OCI-LY3 (cell line): ENCODE results near the gene GIMAP8.

ENCODE experiments used
- H2AFZ ChIP-seq: fragments of 200-600, 300-600 bp; shearing (Covaris generic); 2 replicates; pipeline ENCODE4 v1.6.0; 2014; ENCODE audit warnings: antibody characterized with exemption, low read depth, low read length
- H3K27ac ChIP-seq: fragments of 200-600, 300-600 bp; sonication (generic); 2 replicates; pipeline ENCODE4 v1.5.1; 2014; ENCODE audit warnings: mild to moderate bottlenecking, low read length, moderate library complexity, mixed read lengths
- H3K27me3 ChIP-seq: fragments of 200-600, 300-600 bp; sonication (generic); 2 replicates; pipeline ENCODE4 v1.6.1; 2014; ENCODE audit warnings: low read depth, low read length, mixed read lengths
- H3K36me3 ChIP-seq: fragments of 200-600, 300-600 bp; sonication (generic); replicated peaks from 2 replicates; pipeline ENCODE3; 2014; ENCODE audit warnings: low read depth, low read length, mixed read lengths
- H3K4me1 ChIP-seq: fragments of 300-600, 200-600 bp; sonication (generic); 2 replicates; pipeline ENCODE4 v1.6.1; 2014; ENCODE audit warnings: low read length, mixed read lengths
- H3K4me2 ChIP-seq: fragments of 200-600, 300-600 bp; sonication (generic); 2 replicates; pipeline ENCODE4 v1.6.1; 2014; ENCODE audit warnings: low read length, mixed read lengths
- H3K4me3 ChIP-seq: fragments of 300-600, 200-600 bp; sonication (generic); 2 replicates; pipeline ENCODE4 v1.5.1; 2014; ENCODE audit warnings: antibody characterized with exemption, mild to moderate bottlenecking, low read length, moderate library complexity
- H3K79me2 ChIP-seq: fragments of 300-600, 200-600 bp; shearing (Covaris generic); 2 replicates; pipeline ENCODE4 v1.6.1; 2014; ENCODE audit warnings: mild to moderate bottlenecking, low read length, mixed read lengths
- H3K9ac ChIP-seq: fragments of 300-600, 200-600 bp; shearing (Covaris generic); 2 replicates; pipeline ENCODE4 v1.6.0; 2014; ENCODE audit warnings: mild to moderate bottlenecking, low read length, moderate library complexity
- H3K9me3 ChIP-seq: fragments of 200-600, 300-600 bp; shearing (Covaris generic); 2 replicates; pipeline ENCODE4 v1.6.1; 2014; ENCODE audit warnings: low read length, mixed read lengths; ENCODE audit not compliant: insufficient read depth
- H4K20me1 ChIP-seq: fragments of 200-600, 300-600 bp; sonication (generic); 2 replicates; pipeline ENCODE4 v1.6.1; 2016; ENCODE audit warnings: low read length, mixed read lengths; ENCODE audit not compliant: insufficient read depth
- EZH2phosphoT487 ChIP-seq: fragments of 200-600 bp; shearing (Covaris generic); IDR thresholded peaks from 2 replicates; pipeline ENCODE4 v1.6.1; 2018; ENCODE audit warnings: antibody characterized with exemption, mixed run types, low read depth
- TF ChIP-seq, protein P1 (sequence below): fragments of 200-600, 300-600 bp; sonication (generic); IDR thresholded peaks from 2 replicates; pipeline ENCODE4 v1.5.1; 2014; ENCODE audit warnings: antibody characterized with exemption, low read length, low read depth

The GIMAP8 gene

DNA sequence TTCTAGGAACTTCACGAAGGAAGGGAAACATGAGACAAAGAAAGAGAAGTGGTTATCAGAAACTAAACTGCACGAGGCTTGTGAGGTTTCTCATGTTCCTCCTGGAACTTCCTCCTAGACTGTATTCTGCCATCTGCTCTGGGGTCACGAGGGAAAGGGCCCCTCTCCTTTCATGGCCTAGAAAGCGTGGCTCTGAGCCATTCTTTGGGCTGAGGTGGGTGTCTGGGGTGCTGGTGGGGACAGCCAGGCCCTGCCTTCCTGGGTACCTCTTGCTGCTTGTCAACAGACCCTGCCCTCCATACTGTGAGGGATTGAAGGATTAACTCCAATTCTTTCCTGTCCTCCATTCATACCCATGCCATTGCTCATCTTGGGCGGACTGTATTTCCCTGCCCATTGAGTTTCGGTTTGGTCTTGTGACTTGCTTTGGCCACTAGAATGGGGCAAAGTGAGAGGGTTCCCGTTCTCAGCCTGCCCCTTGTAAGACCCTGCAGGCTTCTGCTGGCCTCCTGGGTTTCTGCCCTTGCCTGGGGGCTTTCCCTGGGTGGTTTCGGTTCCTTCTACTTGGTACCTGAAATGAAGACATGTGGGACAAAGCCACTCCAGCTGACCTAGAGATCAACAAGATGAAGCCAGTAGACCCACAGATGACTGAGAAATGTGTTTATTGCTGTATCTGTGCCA lies 14.9 kb upstream of the GIMAP8 start:
- Histone ChIP-seq H2AFZ (no peak overlapping the region), H3K79me2 (no peaks in the 10 kb centered on the region), H3K27me3 (peaks cover 25% of the 10 kb centered on the region), H3K27ac (peak overlapping the region; percentile 97), H3K4me2 (peak overlapping the region; percentile 93), H3K4me1 (peaks cover 58% of the 10 kb centered on the region), H3K9ac (peak overlapping the region; percentile 80), H4K20me1 (no peaks in the 10 kb centered on the region), H3K4me3 (peak overlapping the region; percentile 71), H3K9me3 (0 out of 2 replicates have a peak, but pooled peaks cover 6% of the 10 kb centered on the region), H3K36me3 (peaks cover 12% of the 10 kb centered on the region)
- TF ChIP-seq, protein P1, sequence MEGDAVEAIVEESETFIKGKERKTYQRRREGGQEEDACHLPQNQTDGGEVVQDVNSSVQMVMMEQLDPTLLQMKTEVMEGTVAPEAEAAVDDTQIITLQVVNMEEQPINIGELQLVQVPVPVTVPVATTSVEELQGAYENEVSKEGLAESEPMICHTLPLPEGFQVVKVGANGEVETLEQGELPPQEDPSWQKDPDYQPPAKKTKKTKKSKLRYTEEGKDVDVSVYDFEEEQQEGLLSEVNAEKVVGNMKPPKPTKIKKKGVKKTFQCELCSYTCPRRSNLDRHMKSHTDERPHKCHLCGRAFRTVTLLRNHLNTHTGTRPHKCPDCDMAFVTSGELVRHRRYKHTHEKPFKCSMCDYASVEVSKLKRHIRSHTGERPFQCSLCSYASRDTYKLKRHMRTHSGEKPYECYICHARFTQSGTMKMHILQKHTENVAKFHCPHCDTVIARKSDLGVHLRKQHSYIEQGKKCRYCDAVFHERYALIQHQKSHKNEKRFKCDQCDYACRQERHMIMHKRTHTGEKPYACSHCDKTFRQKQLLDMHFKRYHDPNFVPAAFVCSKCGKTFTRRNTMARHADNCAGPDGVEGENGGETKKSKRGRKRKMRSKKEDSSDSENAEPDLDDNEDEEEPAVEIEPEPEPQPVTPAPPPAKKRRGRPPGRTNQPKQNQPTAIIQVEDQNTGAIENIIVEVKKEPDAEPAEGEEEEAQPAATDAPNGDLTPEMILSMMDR: no peak
- TF ChIP-seq EZH2phosphoT487: 0 out of 2 replicates have a peak, but pooled peaks have one; percentile 70

DNA sequence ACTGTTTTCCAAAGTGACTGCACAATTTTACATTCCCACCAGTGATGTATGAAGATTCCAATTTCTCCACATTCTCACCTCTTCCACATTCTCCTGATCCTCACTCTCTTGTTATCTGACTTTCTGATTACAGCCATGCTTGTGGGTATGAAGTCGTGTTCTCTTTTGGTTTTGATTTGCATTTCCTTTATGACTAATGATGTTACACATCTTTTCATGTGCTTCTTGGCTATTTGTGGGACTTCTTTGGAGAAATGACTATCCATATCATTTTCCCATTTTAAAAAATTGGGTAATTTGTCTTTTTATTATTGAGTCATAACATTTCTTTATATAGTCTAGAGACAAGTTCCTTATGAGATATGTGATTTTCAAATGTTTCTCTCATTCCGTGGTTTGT lies 10.5 kb upstream of the GIMAP8 start:
- Histone ChIP-seq H3K79me2 (no peaks in the 10 kb centered on the region), H3K36me3 (peaks cover 12% of the 10 kb centered on the region)

DNA sequence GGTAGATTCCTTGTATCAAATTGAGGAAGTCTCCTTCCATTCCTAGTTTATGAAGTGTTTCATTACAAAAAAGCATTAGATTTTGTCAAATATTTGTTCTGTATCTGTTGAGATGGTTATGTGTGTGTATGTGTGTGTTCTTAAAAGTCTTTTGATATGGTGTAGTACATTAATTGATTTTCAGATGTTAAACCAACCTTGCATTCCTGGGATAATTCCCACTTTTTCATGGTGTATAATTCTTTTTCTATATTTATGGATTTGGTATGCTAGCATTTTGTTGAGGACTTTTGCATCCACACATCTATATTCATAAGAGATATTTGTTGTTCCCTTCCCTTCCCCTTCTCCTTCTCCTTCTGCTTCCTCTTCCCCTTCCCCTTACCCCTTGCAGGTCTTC lies 8.9 kb upstream of the GIMAP8 start:
- Histone ChIP-seq H3K4me3 (no peak overlapping the region), H3K9ac (no peak overlapping the region), H3K4me2 (no peak overlapping the region), H4K20me1 (no peaks in the 10 kb centered on the region), H2AFZ (no peak overlapping the region), H3K36me3 (peaks cover 12% of the 10 kb centered on the region), H3K4me1 (peaks cover 11% of the 10 kb centered on the region), H3K27me3 (no peaks in the 10 kb centered on the region), H3K27ac (no peak overlapping the region), H3K9me3 (peaks cover 14% of the 10 kb centered on the region), H3K79me2 (no peaks in the 10 kb centered on the region)
- TF ChIP-seq, protein P1: no peak
- no peak for TF ChIP-seq EZH2phosphoT487

More for the DNA sequence above, 10.5 kb upstream of the GIMAP8 start:
- peaks cover 14% of the 10 kb centered on the region for H3K9me3 ChIP-seq
- no peaks in the 10 kb centered on the region for H4K20me1 ChIP-seq
- no peak overlapping the region for H3K27ac ChIP-seq
- no peak overlapping the region for H3K4me3 ChIP-seq
- no peak overlapping the region for H3K4me2 ChIP-seq
- H2AFZ ChIP-seq: no peak overlapping the region
- H3K27me3 ChIP-seq: no peaks in the 10 kb centered on the region
- peaks cover 25% of the 10 kb centered on the region for H3K4me1 ChIP-seq
- TF ChIP-seq, protein P1: no peak
- TF ChIP-seq EZH2phosphoT487: no peak
- no peak overlapping the region for H3K9ac ChIP-seq

DNA sequence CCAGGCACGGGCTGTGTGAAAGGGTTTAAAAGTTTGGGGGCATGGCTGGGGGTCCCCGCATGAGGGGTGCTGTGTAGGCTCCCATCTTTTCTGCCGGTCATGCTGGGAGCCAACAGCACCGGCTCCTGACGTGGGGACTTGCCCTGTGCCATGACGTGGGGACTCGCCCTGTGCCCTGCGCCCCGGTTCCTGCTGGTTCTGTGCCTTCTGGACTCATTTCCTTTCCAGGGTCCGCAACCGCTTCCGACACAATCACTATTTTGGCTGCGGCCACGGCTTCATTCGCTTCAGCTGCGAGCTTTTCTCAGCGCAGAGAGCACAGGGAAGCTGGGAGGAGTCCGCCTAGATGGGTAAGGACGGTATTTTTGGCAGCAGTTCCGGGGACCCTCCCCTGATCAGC lies 7.6 kb upstream of the GIMAP8 start:
- TF ChIP-seq, protein P1: no peak
- no peak for TF ChIP-seq EZH2phosphoT487
- no peaks in the 10 kb centered on the region for H4K20me1 ChIP-seq
- no peak overlapping the region for H3K27ac ChIP-seq
- no peak overlapping the region for H2AFZ ChIP-seq
- no peaks in the 10 kb centered on the region for H3K79me2 ChIP-seq
- H3K36me3 ChIP-seq: peaks cover 12% of the 10 kb centered on the region
- H3K4me2 ChIP-seq: no peak overlapping the region
- H3K9me3 ChIP-seq: peaks cover 14% of the 10 kb centered on the region
- H3K4me3 ChIP-seq: no peak overlapping the region
- H3K4me1 ChIP-seq: peaks cover 7% of the 10 kb centered on the region; the same call in 1 of the 2 replicates
- no peaks in the 10 kb centered on the region for H3K27me3 ChIP-seq
- H3K9ac ChIP-seq: no peak overlapping the region
